GM19452 (cell line): ENCODE data around the gene SLFN12L.
"Not testable (repeated sequence)": the region's sequence is repeated elsewhere in the genome, so short reads cannot be mapped to it uniquely, and the experiment has no call there.

Source experiments
- ATAC-seq: cut with Tn5 transposase; IDR thresholded peaks from one replicate; pipeline ENCODE4 v1.9.1; 2021; ENCODE audit not compliant: unreplicated experiment

SLFN12L gene

GRCh38 chr17:35537601-35538141 lies at the start of gene SLFN12L:
SLFN12L (minus strand) TSS chr17:35537678; CDS start chr17:35522364, 15,314 bp downstream.
- ATAC-seq = no peak

- no peak for ATAC-seq
Measured at GRCh38 chr17:35586569-35587073, 49.1 kb upstream of the SLFN12L start.

- no peak for ATAC-seq
Measured at GRCh38 chr17:35584061-35584460, 46.6 kb upstream of the SLFN12L start.

- ATAC-seq = no peak
Measured at GRCh38 chr17:35578929-35579432, 41.5 kb upstream of the SLFN12L start.

GRCh38 chr17:35578197-35578928 lies 40.9 kb upstream of the SLFN12L start, which contains the start of gene PEX12:
PEX12 (minus strand) TSS chr17:35578571; CDS start chr17:35578021, 550 bp downstream.
- ATAC-seq = peak; percentile 80

- no peak for ATAC-seq
Measured at GRCh38 chr17:35577830-35578196, 40.3 kb upstream of the SLFN12L start.

GRCh38 chr17:35575759-35576158 lies 38.3 kb upstream of the SLFN12L start:
- ATAC-seq = no peak

GRCh38 chr17:35569405-35569804 lies 31.9 kb upstream of the SLFN12L start:
- no peak for ATAC-seq

- ATAC-seq = no peak
Measured at GRCh38 chr17:35568561-35568960, 31.1 kb upstream of the SLFN12L start.

GRCh38 chr17:35566968-35567367 lies 29.5 kb upstream of the SLFN12L start:
- no peak for ATAC-seq

- not testable (repeated sequence) for ATAC-seq
Measured at GRCh38 chr17:35563181-35563580, 25.7 kb upstream of the SLFN12L start.

GRCh38 chr17:35560703-35561102 lies 23.2 kb upstream of the SLFN12L start, which contains the start of gene SLFN14:
SLFN14 (minus strand) TSS chr17:35560819; CDS start chr17:35558062, 2,757 bp downstream.
- ATAC-seq = no peak

GRCh38 chr17:35559495-35560210 lies 22.2 kb upstream of the SLFN12L start:
- ATAC-seq = no peak

GRCh38 chr17:35557353-35557752 lies 19.9 kb upstream of the SLFN12L start:
- ATAC-seq = no peak

GRCh38 chr17:35555691-35556090 lies 18.2 kb upstream of the SLFN12L start:
- no peak for ATAC-seq

- ATAC-seq = no peak
Measured at GRCh38 chr17:35554668-35555067, 17.2 kb upstream of the SLFN12L start.

- no peak for ATAC-seq
Measured at GRCh38 chr17:35553310-35553709, 15.8 kb upstream of the SLFN12L start.

GRCh38 chr17:35548978-35549377 lies 11.5 kb upstream of the SLFN12L start:
- ATAC-seq = no peak

- ATAC-seq = no peak
Measured at GRCh38 chr17:35548208-35548810, 10.8 kb upstream of the SLFN12L start.

- ATAC-seq = no peak
Measured at GRCh38 chr17:35546487-35546886, 9.0 kb upstream of the SLFN12L start.

- ATAC-seq = no peak
Measured at GRCh38 chr17:35545150-35545549, 7.7 kb upstream of the SLFN12L start.
